ENCODE measurements around the gene ZNF780A. TPM values are rescaled to one million over a fixed set of nuclear protein-coding genes. Genes with fewer than 3 reads are reported as not detected.

The ZNF780A gene
- total RNA-seq, 1 experiment from 2014 or later = 9.7 TPM

DNA sequence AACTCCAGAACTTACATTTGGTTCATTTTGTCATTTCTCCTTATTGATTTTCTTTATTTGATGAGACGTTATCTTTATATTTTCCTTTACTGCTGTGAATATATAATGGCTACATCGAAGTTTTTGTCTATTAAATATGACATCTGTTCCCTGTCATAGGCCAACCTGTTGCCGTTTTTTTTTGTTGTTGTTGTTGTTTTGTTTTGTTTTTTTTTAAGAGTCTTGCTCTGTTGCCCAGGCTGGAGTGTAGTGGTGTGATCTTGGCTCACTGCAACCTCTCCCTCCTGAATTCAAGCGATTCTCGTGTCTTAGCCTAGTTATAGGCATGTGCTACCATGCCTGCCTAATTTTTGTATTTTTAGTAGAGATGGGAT is 64.2 kb downstream of the ZNF780A start:
- H3K4me3 Mint-ChIP-seq (ENCODE audit: unreplicated experiment) = no peak overlapping the region
- H3K36me3 Mint-ChIP-seq (ENCODE audit: insufficient read depth, unreplicated experiment) = peaks cover 6% of the 10 kb centered on the region
- CTCF ChIA-PET = no interaction called here
- DNase-seq (ENCODE audit: unreplicated experiment) = no peak
- no peak overlapping the region for H3K27ac Mint-ChIP-seq (ENCODE audit: low read depth, unreplicated experiment)
- H3K27me3 Mint-ChIP-seq (ENCODE audit: insufficient read depth, unreplicated experiment) = no peaks in the 10 kb centered on the region
- TF ChIP-seq, protein P1, sequence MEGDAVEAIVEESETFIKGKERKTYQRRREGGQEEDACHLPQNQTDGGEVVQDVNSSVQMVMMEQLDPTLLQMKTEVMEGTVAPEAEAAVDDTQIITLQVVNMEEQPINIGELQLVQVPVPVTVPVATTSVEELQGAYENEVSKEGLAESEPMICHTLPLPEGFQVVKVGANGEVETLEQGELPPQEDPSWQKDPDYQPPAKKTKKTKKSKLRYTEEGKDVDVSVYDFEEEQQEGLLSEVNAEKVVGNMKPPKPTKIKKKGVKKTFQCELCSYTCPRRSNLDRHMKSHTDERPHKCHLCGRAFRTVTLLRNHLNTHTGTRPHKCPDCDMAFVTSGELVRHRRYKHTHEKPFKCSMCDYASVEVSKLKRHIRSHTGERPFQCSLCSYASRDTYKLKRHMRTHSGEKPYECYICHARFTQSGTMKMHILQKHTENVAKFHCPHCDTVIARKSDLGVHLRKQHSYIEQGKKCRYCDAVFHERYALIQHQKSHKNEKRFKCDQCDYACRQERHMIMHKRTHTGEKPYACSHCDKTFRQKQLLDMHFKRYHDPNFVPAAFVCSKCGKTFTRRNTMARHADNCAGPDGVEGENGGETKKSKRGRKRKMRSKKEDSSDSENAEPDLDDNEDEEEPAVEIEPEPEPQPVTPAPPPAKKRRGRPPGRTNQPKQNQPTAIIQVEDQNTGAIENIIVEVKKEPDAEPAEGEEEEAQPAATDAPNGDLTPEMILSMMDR (IDR thresholded peaks at IDR 0.05; ENCODE audit: unreplicated experiment) = no peak
- BruUV-seq (replicated peaks) = no TSS peak
- peaks cover 25% of the 10 kb centered on the region for H3K9me3 Mint-ChIP-seq (ENCODE audit: unreplicated experiment)
- intact Hi-C loops (cut with micrococcal nuclease) = no loop called here
- no peaks in the 10 kb centered on the region for H3K4me1 Mint-ChIP-seq (ENCODE audit: insufficient read depth, unreplicated experiment)
- POLR2A ChIA-PET = no interaction called here

DNA sequence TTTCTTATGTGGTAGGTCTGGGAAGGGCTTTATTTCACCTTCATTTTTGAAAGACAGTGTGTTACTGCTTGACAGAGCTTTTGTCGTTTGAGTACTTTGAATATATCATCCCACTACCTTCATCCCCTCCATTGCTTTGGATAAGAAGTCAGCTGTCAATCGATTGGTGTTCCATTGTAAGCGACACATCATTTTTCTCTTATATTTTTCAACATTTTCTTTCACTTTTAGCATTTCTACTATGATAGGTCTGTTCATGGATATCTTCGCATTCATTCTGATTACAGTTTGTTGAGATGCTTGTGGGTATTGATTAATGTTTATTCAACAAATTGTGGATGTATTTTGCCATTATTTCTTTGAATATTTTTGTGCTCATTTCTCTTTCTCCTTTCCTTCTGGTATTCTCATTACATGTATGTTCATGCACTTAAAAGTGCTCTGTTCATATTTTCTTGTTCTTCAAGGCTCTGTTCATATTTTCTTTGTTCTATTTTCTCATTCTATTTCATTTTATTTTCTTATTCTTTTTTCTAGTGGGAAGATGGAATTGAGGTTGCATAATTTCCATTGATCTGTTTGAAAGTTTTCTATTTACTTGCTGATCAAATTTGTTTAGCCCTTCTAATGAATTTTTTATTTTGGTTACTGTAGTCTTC is 64.7 kb downstream of the ZNF780A start:
- DNase-seq (ENCODE audit: unreplicated experiment) = no peak
- CTCF ChIA-PET = no interaction called here
- POLR2A ChIA-PET = interaction anchor here (0.9 kb wide), 1 partner anchor 31 kb away, joined by 3 read pairs; no protein-coding TSS in a partner anchor
- peaks cover 30% of the 10 kb centered on the region for H3K9me3 Mint-ChIP-seq (ENCODE audit: unreplicated experiment)
- H3K27me3 Mint-ChIP-seq (ENCODE audit: insufficient read depth, unreplicated experiment) = no peaks in the 10 kb centered on the region
- no peak overlapping the region for H3K4me3 Mint-ChIP-seq (ENCODE audit: unreplicated experiment)
- intact Hi-C loops (cut with micrococcal nuclease) = no loop called here
- TF ChIP-seq, protein P1 (IDR thresholded peaks at IDR 0.05; ENCODE audit: unreplicated experiment) = no peak
- no peak overlapping the region for H3K27ac Mint-ChIP-seq (ENCODE audit: low read depth, unreplicated experiment)
- BruUV-seq (replicated peaks) = no TSS peak
- H3K36me3 Mint-ChIP-seq (ENCODE audit: insufficient read depth, unreplicated experiment) = peaks cover 6% of the 10 kb centered on the region
- no peaks in the 10 kb centered on the region for H3K4me1 Mint-ChIP-seq (ENCODE audit: insufficient read depth, unreplicated experiment)

DNA sequence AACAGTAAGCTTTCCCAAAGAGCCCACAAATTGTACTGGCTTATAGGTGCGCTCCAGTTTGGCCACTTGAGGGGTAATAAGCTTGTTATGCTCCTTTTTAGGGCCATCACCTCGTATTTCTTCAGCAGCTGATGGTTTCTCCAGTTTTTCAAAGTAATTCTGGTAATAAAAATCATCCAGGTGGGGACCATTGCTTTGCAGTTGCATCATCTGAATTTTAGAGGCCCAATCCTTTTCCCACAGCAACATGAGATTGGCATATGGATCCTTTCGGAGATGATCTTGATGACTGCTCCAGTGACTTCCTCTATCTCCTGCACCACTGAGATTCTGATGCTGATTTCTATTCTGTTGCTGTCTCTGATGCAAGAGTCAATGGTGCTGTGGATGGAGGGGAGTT is 66.8 kb downstream of the ZNF780A start:
- H3K4me1 Mint-ChIP-seq (ENCODE audit: insufficient read depth, unreplicated experiment) = no peaks in the 10 kb centered on the region
- ChIA-PET CTCF (interaction anchor here (0.6 kb wide), 1 partner anchor 26 kb away, joined by 3 read pairs; no protein-coding TSS in a partner anchor), POLR2A (no interaction called here)
- H3K27me3 Mint-ChIP-seq (ENCODE audit: insufficient read depth, unreplicated experiment) = no peaks in the 10 kb centered on the region
- DNase-seq (ENCODE audit: unreplicated experiment) = no peak
- TF ChIP-seq, protein P1 (IDR thresholded peaks at IDR 0.05; ENCODE audit: unreplicated experiment) = no peak
- H3K36me3 Mint-ChIP-seq (ENCODE audit: insufficient read depth, unreplicated experiment) = no peaks in the 10 kb centered on the region
- intact Hi-C loops (cut with micrococcal nuclease) = no loop called here
- H3K4me3 Mint-ChIP-seq (ENCODE audit: unreplicated experiment) = no peak overlapping the region
- peaks cover 42% of the 10 kb centered on the region for H3K9me3 Mint-ChIP-seq (ENCODE audit: unreplicated experiment)
- BruUV-seq (replicated peaks) = no TSS peak
- H3K27ac Mint-ChIP-seq (ENCODE audit: low read depth, unreplicated experiment) = no peak overlapping the region

Other genes with a start within 250 kb of the ZNF780A start
- gene FBL, start 244.6 kb downstream of the ZNF780A start, total RNA-seq (2022) = 355 and 502 TPM in 2 replicates
- gene FCGBP, start 156.3 kb downstream of the ZNF780A start, total RNA-seq (2022) = 0.37 and 0.96 TPM in 2 replicates
- 105 and 108 TPM in 2 replicates for gene PSMC4, start 119.8 kb downstream of the ZNF780A start, total RNA-seq (2022)
- 5.2 and 6.3 TPM in 2 replicates for gene ZNF546, start 93.9 kb downstream of the ZNF780A start, total RNA-seq (2022)
- 10.2 and 12.8 TPM in 2 replicates for gene ZNF780B, start 34.7 kb downstream of the ZNF780A start, total RNA-seq (2022)
- gene MAP3K10, start 100.5 kb upstream of the ZNF780A start, total RNA-seq (2022) = 17.1 and 23.2 TPM in 2 replicates
- gene TTC9B, start 127.4 kb upstream of the ZNF780A start, total RNA-seq (2022) = not detected in 2 replicates
- 2.1 and 2.2 TPM in 2 replicates for gene CCNP, start 135.7 kb upstream of the ZNF780A start, total RNA-seq (2022)
- 108 and 111 TPM in 2 replicates for gene AKT2, start 194.4 kb upstream of the ZNF780A start, total RNA-seq (2022)